Measurements from ENCODE around the gene TRAPPC1. TPM values are rescaled to one million over a fixed set of nuclear protein-coding genes. Genes with fewer than 3 reads are reported as not detected.

The TRAPPC1 gene
- total and polyA plus RNA-seq, 2 of the 8 experiments (the other 6 are each of a cell fraction or from before 2014, with no cell fraction given), result 114 to 170 TPM

DNA sequence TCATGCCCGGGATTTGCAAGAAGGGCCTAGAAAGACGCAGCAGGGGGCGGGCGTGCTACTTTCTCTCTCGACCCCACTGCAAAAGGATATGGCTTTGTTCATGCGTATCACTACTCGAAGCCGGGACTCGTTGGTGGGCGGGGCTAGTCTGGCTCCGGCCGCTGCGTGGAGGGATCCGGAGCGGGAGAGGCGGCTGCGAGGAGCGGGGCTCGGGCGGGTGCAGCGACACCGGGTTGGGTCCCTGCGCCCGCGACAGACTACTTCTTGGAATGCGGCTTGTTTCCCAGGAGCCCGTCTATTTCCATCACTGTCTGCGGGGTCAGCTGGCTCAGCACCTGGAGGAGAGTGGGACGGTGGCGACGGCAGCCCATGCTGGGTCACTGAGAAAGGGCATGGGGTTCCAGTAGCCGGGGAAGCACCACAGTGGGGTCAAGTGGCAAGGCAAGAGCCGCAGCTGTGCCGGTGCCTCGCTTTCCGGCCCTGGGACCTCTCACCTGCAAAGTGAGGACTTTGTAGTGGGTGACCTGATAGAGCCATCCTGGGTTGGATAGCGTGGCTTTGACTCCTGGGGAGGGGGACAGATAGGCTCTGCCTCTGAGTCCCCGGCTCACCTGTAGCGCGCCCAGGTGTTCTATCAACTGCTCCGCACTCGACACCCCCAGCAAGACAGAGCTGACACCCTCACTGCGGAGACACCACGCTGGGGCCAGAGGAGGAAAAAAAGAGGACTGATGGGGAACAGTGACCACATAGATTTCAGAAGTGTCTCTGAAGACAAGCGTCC is 8.7 kb downstream of the TRAPPC1 start (continued):
- TF ChIP-seq CHD2 (IDR thresholded peaks at IDR 0.05; ENCODE audit: low read length), result peak; percentile 94
- no peak for TF ChIP-seq RNF2 (IDR thresholded peaks at IDR 0.05; ENCODE audit: borderline replicate concordance, low read depth, low read length, missing control alignments, poor library complexity, severe bottlenecking)
- TF ChIP-seq SIRT6 (IDR thresholded peaks at IDR 0.05; ENCODE audit: low read length), result no peak
- TF ChIP-seq TAF1 (IDR thresholded peaks at IDR 0.05; ENCODE audit: low read depth, low read length), result peak; percentile 72
- TF ChIP-seq TCF12 (IDR thresholded peaks at IDR 0.05; ENCODE audit: low read depth, low read length), result no peak
- TF ChIP-seq TBP (IDR thresholded peaks at IDR 0.05; ENCODE audit: low read depth, low read length), result peak; percentile 71
- TF ChIP-seq, protein P1, sequence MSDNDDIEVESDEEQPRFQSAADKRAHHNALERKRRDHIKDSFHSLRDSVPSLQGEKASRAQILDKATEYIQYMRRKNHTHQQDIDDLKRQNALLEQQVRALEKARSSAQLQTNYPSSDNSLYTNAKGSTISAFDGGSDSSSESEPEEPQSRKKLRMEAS (IDR thresholded peaks at IDR 0.05), result peak; percentile 78
- no peak for TF ChIP-seq CBX5 (IDR thresholded peaks at IDR 0.05; ENCODE audit: low read depth, low read length)
- no peak for TF ChIP-seq SAP30 (IDR thresholded peaks at IDR 0.05; ENCODE audit: insufficient read depth, insufficient replicate concordance, low read length)
- peak in 1 of 2 experiments; percentile 23; a peak in 1 of 3 replicates for TF ChIP-seq EP300 (IDR thresholded peaks at IDR 0.05; ENCODE audit: borderline replicate concordance in 1 of 2, low read depth in 2 of 2, low read length in 2 of 2)
- peak; percentile 76 for TF ChIP-seq KDM4A (IDR thresholded peaks at IDR 0.05; ENCODE audit: low read depth, low read length, severe bottlenecking)
- TF ChIP-seq, protein P2, sequence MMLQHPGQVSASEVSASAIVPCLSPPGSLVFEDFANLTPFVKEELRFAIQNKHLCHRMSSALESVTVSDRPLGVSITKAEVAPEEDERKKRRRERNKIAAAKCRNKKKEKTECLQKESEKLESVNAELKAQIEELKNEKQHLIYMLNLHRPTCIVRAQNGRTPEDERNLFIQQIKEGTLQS (IDR thresholded peaks at IDR 0.05; ENCODE audit: insufficient read depth, low read depth, low read length), result no peak
- peak; percentile 84 for TF ChIP-seq SP4 (IDR thresholded peaks at IDR 0.05; ENCODE audit: low read length)
- no peak for TF ChIP-seq RXRA (IDR thresholded peaks at IDR 0.05; ENCODE audit: insufficient read depth, low read depth, low read length)
- no peak for TF ChIP-seq POU5F1 (IDR thresholded peaks at IDR 0.05; ENCODE audit: low read depth, low read length)
- no peak for TF ChIP-seq CEBPB (IDR thresholded peaks at IDR 0.05; ENCODE audit: low read depth, low read length)
- TF ChIP-seq YY1 (IDR thresholded peaks at IDR 0.05; ENCODE audit: low read depth, low read length), result 0 out of 2 replicates have a peak, but pooled peaks have one; percentile 7
- no peak for TF ChIP-seq MAFK (IDR thresholded peaks at IDR 0.05; ENCODE audit: low read depth, low read length)
- TF ChIP-seq CTBP2 (IDR thresholded peaks at IDR 0.05; ENCODE audit: borderline replicate concordance, insufficient read depth, insufficient read length, low read length), result no peak
- no peak for TF ChIP-seq CBX8 (IDR thresholded peaks at IDR 0.05; ENCODE audit: borderline replicate concordance, low read depth, low read length)
- no peak for TF ChIP-seq CHD1 (IDR thresholded peaks at IDR 0.05; ENCODE audit: low read depth, low read length)
- TF ChIP-seq NANOG (IDR thresholded peaks at IDR 0.05; ENCODE audit: insufficient read depth, low read depth, low read length, poor library complexity, severe bottlenecking), result no peak
